Cardiac muscle cell (in vitro differentiated cells and primary cell): Measurements from ENCODE around the gene HOXB2. TPM values are rescaled to one million over a fixed set of nuclear protein-coding genes. Genes with fewer than 3 reads are reported as not detected.

Source experiments
- DNase-seq, 2 donors: peaks; one replicate each; pipeline versions ENCODE4 v3.0.0 to v3.0.0-alpha.2; 2010 to 2017; ENCODE audit warnings: low read depth in 1 of 2, low spot score in 1 of 2
- H3K27ac ChIP-seq: fragments of 200-600 bp; sonication (generic); 2 replicates; pipeline ENCODE4 v1.5.1; 2016
- H3K27me3 ChIP-seq: fragments of 200-600 bp; sonication (generic); 2 replicates; pipeline ENCODE4 v1.6.0; 2016; ENCODE audit warnings: control low read depth
- H3K36me3 ChIP-seq: fragments of 200-600 bp; sonication (generic); 2 replicates; pipeline ENCODE4 v1.5.1; 2016; ENCODE audit warnings: control low read depth
- H3K4me1 ChIP-seq: fragments of 200-600 bp; sonication (generic); 2 replicates; pipeline ENCODE4 v1.8.1; 2017; ENCODE audit warnings: low read depth, mild to moderate bottlenecking, mixed run types
- H3K4me3 ChIP-seq: fragments of 200-600 bp; sonication (generic); 2 replicates; pipeline ENCODE4 v1.5.1; 2016; ENCODE audit warnings: mild to moderate bottlenecking
- H3K9me3 ChIP-seq: fragments of 200-600 bp; sonication (generic); 2 replicates; pipeline ENCODE4 v1.5.1; 2017; ENCODE audit warnings: low read depth, mild to moderate bottlenecking, control low read depth
- CTCF ChIP-seq: IDR thresholded peaks from 2 replicates; pipeline ENCODE4 v1.5.1; 2012; ENCODE audit warnings: low read depth, mild to moderate bottlenecking, low read length
- polyA plus RNA-seq: library from polyadenylated mRNA; unstranded; fragments of >200 nt; fragmentation: Nextera tagmentation; extraction: Ambion mirVana; gene quantifications from 2 replicates; pipeline ENCODE4 v1.2.1, GENCODE V29; 2016
- total RNA-seq: library from RNA; depleted of rRNA; stranded (reverse); fragments of >200 nt; gene quantifications from 2 replicates; pipeline ENCODE4 v1.2.3, GENCODE V29; 2016

The HOXB2 gene
- total and polyA plus RNA-seq, 2 experiments from 2014 or later, result 107 to 111 TPM

DNA sequence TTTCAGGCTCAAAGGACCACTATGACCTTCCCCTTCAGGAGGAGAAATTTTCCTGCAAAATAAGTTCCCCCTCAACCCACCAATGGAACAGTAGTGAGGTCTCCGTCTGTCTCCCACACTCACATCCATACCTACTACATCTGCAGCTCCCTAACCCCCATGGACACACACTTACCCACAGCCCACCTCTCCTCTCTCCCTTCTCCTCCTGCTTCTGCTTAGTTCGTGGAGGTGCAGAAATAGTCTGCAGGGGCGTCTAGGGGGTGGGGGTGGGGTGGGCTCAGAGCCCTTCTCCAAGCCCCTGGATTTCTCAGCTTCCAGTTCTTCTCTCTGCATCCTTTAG is 24.3 kb upstream of the HOXB2 start:
- Histone ChIP-seq H3K9me3 (no peaks in the 10 kb centered on the region), H3K36me3 (no peaks in the 10 kb centered on the region), H3K4me3 (peak overlapping the region; percentile 2), H3K27me3 (peaks cover 100% of the 10 kb centered on the region), H3K4me1 (peaks cover 46% of the 10 kb centered on the region), H3K27ac (no peak overlapping the region)
- DNase-seq, result no peak
- TF ChIP-seq CTCF, result no peak

DNA sequence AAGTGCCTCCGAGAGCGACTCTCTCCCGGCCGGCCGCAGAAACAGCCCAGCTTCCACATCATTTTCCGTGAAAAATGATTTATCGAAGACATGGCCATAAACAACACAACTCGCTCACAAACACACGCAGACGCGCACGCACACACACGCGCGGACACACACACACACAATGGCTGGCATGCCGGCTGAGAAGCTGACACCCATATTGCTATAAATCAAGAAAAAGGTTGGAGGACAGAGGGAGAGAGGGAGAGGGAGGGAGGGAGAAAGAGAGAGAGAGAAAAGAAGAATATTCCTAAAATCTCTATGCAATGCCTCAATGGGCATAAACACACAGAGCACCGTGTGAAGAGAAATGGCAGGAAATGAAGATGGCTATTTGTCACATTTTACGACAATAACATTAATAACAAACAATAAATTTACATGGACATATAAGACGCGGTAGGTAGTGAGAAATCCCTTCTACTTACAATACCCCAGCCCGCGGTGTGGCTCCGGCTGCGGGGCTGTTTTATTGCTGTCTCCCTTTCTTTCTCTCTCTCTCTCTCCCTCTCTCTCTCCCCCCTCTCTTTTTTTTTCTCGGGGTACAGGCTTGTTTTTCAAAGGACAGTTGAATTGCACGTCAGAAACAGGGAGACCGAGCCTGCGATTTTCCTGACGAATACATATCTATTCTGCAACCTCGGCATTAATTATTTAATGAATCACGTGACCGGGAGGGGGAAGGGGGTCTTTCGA is 23.8 kb upstream of the HOXB2 start:
- Histone ChIP-seq H3K27ac (no peak overlapping the region), H3K27me3 (peaks cover 100% of the 10 kb centered on the region), H3K9me3 (no peaks in the 10 kb centered on the region), H3K4me1 (peaks cover 47% of the 10 kb centered on the region), H3K4me3 (peak overlapping the region; percentile 2), H3K36me3 (no peaks in the 10 kb centered on the region)
- TF ChIP-seq CTCF, result no peak
- DNase-seq, result no peak

- Histone ChIP-seq H3K4me3 (no peak overlapping the region), H3K27me3 (peaks cover 100% of the 10 kb centered on the region), H3K9me3 (no peaks in the 10 kb centered on the region), H3K36me3 (no peaks in the 10 kb centered on the region), H3K4me1 (peaks cover 47% of the 10 kb centered on the region), H3K27ac (no peak overlapping the region)
- TF ChIP-seq CTCF, result no peak
- no peak for DNase-seq
Measured at GRCh38 chr17:48567646-48568354, 22.9 kb upstream of the HOXB2 start.

DNA sequence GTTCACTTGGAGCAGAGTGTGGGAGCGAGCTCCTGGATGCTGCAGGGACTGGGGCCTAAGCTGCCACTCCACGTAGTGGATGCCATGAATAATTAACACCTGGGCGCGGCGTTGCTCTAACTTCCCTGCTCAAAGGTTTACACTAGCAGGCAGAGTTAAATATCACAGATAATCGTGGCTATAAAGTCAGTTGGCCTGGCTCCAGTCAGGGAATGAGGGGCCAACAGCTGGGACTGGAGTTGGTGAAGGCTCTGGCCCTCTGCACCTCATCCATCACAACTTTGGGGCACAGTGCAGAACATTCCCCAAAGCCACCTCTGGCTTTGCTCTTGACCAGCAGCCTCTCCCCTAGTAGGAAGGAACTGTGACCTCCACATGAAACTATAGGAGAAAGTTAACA is 22.3 kb upstream of the HOXB2 start:
- Histone ChIP-seq H3K4me3 (no peak overlapping the region), H3K36me3 (no peaks in the 10 kb centered on the region), H3K4me1 (peaks cover 46% of the 10 kb centered on the region), H3K9me3 (no peaks in the 10 kb centered on the region), H3K27ac (no peak overlapping the region), H3K27me3 (peaks cover 100% of the 10 kb centered on the region)
- DNase-seq, result no peak
- TF ChIP-seq CTCF, result no peak

- H3K27ac ChIP-seq, result no peak overlapping the region
- H3K27me3 ChIP-seq, result peaks cover 100% of the 10 kb centered on the region
- DNase-seq, result no peak
- no peak overlapping the region for H3K4me3 ChIP-seq
- no peak for TF ChIP-seq CTCF
- H3K9me3 ChIP-seq, result no peaks in the 10 kb centered on the region
- H3K4me1 ChIP-seq, result peaks cover 46% of the 10 kb centered on the region
- H3K36me3 ChIP-seq, result no peaks in the 10 kb centered on the region
Measured at GRCh38 chr17:48566717-48567116, 21.8 kb upstream of the HOXB2 start.
